Spleen (tissue), 11 donors: ENCODE results near the gene PACS2. TPM values are rescaled to one million over a fixed set of nuclear protein-coding genes. Genes with fewer than 3 reads are reported as not detected.

ENCODE experiments used
- DNase-seq: peaks from one replicate; pipeline ENCODE4 v3.0.0-alpha.2; 2020
- H3K27ac ChIP-seq, 8 donors: fragments of 200-600 bp; sonication (generic) in 7 of 8; 1 replicate in 4 of 8; 2 replicates in 4 of 8; pipeline versions ENCODE4 v1.5.0 to v1.8.0; 2016 to 2021; ENCODE audit warnings: inconsistent platforms in 4 of 8, mild to moderate bottlenecking in 4 of 8, moderate library complexity in 1 of 8
- H3K27me3 ChIP-seq, 7 donors: fragments of 200-600 bp; sonication (generic) in 6 of 7; replicated peaks in 1 of 7; 1 replicate in 4 of 7; 2 replicates in 3 of 7; pipeline versions ENCODE4 v1.5.0 to v1.8.0; 2016 to 2021; ENCODE audit warnings: inconsistent platforms in 3 of 7, mild to moderate bottlenecking in 1 of 7
- H3K36me3 ChIP-seq, 6 donors: fragments of 200-600 bp; sonication (generic) in 5 of 6; 1 replicate in 4 of 6; 2 replicates in 2 of 6; pipeline versions ENCODE4 v1.5.0 to v1.8.0; 2016 to 2021; ENCODE audit warnings: inconsistent platforms in 2 of 6
- H3K4me1 ChIP-seq, 6 donors: fragments of 200-600 bp; sonication (generic) in 5 of 6; 1 replicate in 3 of 6; 2 replicates in 3 of 6; pipeline versions ENCODE4 v1.5.0 to v1.8.0; 2016 to 2021; ENCODE audit warnings: inconsistent platforms in 3 of 6
- H3K4me3 ChIP-seq, 8 donors: fragments of 200-600 bp; sonication (generic) in 7 of 8; 1 replicate in 4 of 8; 2 replicates in 4 of 8; pipeline versions ENCODE4 v1.5.0 to v1.8.0; 2016 to 2021; ENCODE audit warnings: inconsistent platforms in 4 of 8, mild to moderate bottlenecking in 4 of 8, moderate library complexity in 2 of 8
- H3K9me3 ChIP-seq, 8 donors: fragments of 200-600 bp; sonication (generic) in 7 of 8; 1 replicate in 4 of 8; 2 replicates in 4 of 8; pipeline versions ENCODE4 v1.5.0 to v1.8.0; 2016 to 2021; ENCODE audit warnings: inconsistent platforms in 4 of 8
- POLR2A ChIP-seq, 3 donors: fragments of 450-650 bp; IDR thresholded peaks; one replicate each; pipeline ENCODE4 v1.5.1; 2017; ENCODE audit warnings: antibody characterized with exemption in 3 of 3, mild to moderate bottlenecking in 1 of 3
- POLR2AphosphoS5 ChIP-seq, 3 donors: sonication (generic); formaldehyde crosslinking; IDR thresholded peaks; one replicate each; pipeline ENCODE4 v1.5.1; 2017; ENCODE audit warnings: antibody characterized with exemption in 3 of 3
- WGBS, 5 donors: extraction: QIAGEN DNeasy Blood & Tissue Kit in 3 of 5; methylation state at CpG; one replicate each; pipeline versions ENCODE4 v1.1.5 to v1.1.7; 2013 to 2018; 5-methylcytosine and 5-hydroxymethylcytosine counted together
- intact Hi-C: fragments of 100-400 bp; cut with DNase I; formaldehyde crosslinking; loops from one replicate; pipeline ENCODE4 v1.15.0; 2023; ENCODE audit warnings: low total_unique reads
- polyA plus RNA-seq, 3 donors: library from polyadenylated mRNA; stranded (reverse); fragments of 200-250 nt; gene quantifications; one replicate each; pipeline ENCODE4 v1.2.1, GENCODE V29; 2013
- total RNA-seq, 7 donors: library from RNA; depleted of rRNA in 3 of 7; stranded (reverse); fragments of >200 nt in 3 of 7; fragmentation: NEBNext Ultra II Directional in 4 of 7; extraction: Animal tissue kit (Norgen Biotek cat#: 25700) in 4 of 7; gene quantifications; one replicate each; pipeline versions ENCODE4 v1.1.0 to v1.2.1, GENCODE V29; 2016 to 2021
- TF ChIP-seq, protein P1 (sequence below), 11 experiments: fragments of 200-600 bp in 7 of 11; fragments of 450-650 bp in 4 of 11; sonication (generic) in 4 of 11; IDR thresholded peaks in 8 of 11; conservative IDR thresholded peaks in 3 of 11; 1 replicate in 7 of 11; 2 replicates in 4 of 11; pipeline versions ENCODE4 v1.4.0 to v1.8.0; 2016 to 2021; ENCODE audit warnings: antibody characterized with exemption in 11 of 11, inconsistent platforms in 4 of 11, mild to moderate bottlenecking in 1 of 11
- donor health status: healthy with polysubstance abuse.
- donor health status: DM: no; HTN: no; CAD: no; lungs with moderate emphysema.
- donor health status: DM: no; HTN: no; CAD: no.
- donor health status: Bipolar disorder and iron deficiency.
- donor health status: healthy.
- donor health status: DM: no; HTN: no; CAD: no.
- donor health status: DM: yes; HTN: yes; CAD: no.

The PACS2 gene
- total and polyA plus RNA-seq, 10 donors = 32.2 to 148 (median 98.7) TPM

GRCh38 chr14:105439710-105440553, 125.4 kb downstream of the PACS2 start:
- peaks cover 0 to 40% (median 0%) of the 10 kb centered on the region in 6 donors for H3K4me1 ChIP-seq
- H3K36me3 ChIP-seq = peaks cover 0 to 59% (median 15%) of the 10 kb centered on the region in 6 donors
- intact Hi-C loops = no loop called here
- DNase-seq = no peak
- no peak overlapping the region for H3K4me3 ChIP-seq
- 91 to 94% (median 91%) methylated on average over 13 to 33 of the region's 33 CpGs for WGBS, 5 donors
- TF ChIP-seq, protein P1, sequence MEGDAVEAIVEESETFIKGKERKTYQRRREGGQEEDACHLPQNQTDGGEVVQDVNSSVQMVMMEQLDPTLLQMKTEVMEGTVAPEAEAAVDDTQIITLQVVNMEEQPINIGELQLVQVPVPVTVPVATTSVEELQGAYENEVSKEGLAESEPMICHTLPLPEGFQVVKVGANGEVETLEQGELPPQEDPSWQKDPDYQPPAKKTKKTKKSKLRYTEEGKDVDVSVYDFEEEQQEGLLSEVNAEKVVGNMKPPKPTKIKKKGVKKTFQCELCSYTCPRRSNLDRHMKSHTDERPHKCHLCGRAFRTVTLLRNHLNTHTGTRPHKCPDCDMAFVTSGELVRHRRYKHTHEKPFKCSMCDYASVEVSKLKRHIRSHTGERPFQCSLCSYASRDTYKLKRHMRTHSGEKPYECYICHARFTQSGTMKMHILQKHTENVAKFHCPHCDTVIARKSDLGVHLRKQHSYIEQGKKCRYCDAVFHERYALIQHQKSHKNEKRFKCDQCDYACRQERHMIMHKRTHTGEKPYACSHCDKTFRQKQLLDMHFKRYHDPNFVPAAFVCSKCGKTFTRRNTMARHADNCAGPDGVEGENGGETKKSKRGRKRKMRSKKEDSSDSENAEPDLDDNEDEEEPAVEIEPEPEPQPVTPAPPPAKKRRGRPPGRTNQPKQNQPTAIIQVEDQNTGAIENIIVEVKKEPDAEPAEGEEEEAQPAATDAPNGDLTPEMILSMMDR (IDR thresholded peaks at IDR 0.05 in 8 of 11, conservative IDR thresholded peaks at IDR 0.05 in 3 of 11) = no peak
- TF ChIP-seq POLR2A (IDR thresholded peaks at IDR 0.05) (no peak), POLR2AphosphoS5 (IDR thresholded peaks at IDR 0.05) (peak in 2 of 3 donors; percentile 12 to 52)
- no peaks in the 10 kb centered on the region for H3K9me3 ChIP-seq
- H3K27ac ChIP-seq = no peak overlapping the region
- H3K27me3 ChIP-seq = no peaks in the 10 kb centered on the region

GRCh38 chr14:105440554-105440900, 126.0 kb downstream of the PACS2 start:
- peaks cover 0 to 34% (median 0%) of the 10 kb centered on the region in 6 donors for H3K4me1 ChIP-seq
- intact Hi-C loops = no loop called here
- peaks cover 0 to 64% (median 15%) of the 10 kb centered on the region in 6 donors for H3K36me3 ChIP-seq
- no peak overlapping the region for H3K27ac ChIP-seq
- WGBS, 5 donors = 94 to 98% (median 96%) methylated on average over 9 to 15 of the region's 15 CpGs
- TF ChIP-seq POLR2A (IDR thresholded peaks at IDR 0.05) = no peak
- TF ChIP-seq, protein P1 (IDR thresholded peaks at IDR 0.05 in 8 of 11, conservative IDR thresholded peaks at IDR 0.05 in 3 of 11) = no peak
- TF ChIP-seq POLR2AphosphoS5 (IDR thresholded peaks at IDR 0.05) = no peak
- H3K4me3 ChIP-seq = no peak overlapping the region
- no peaks in the 10 kb centered on the region for H3K27me3 ChIP-seq
- no peak for DNase-seq
- no peaks in the 10 kb centered on the region for H3K9me3 ChIP-seq

DNA sequence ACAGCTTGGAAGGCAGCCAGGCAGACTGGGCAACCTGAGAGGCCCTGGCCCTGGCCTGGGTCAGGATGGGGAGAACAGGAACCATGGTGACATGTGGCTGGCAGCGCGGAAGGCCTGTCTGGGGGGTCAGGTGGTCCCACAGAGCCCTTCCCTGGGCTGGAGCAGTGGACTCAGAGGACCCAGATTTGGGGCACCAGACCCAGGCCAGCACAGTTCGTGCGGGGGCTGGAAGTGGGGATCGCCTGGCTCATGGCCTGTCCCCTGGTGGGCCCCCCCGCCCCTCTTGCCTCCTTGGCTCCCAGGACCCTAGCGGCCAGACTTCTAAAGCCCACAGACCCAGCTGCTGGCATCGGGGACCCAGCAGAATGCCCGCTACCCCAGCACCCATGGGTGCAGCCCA, 126.4 kb downstream of the PACS2 start:
- WGBS, 5 donors = 73 to 100% (median 94%) methylated on average over 4 to 9 of the region's 9 CpGs
- H3K27me3 ChIP-seq = no peaks in the 10 kb centered on the region
- H3K27ac ChIP-seq = no peak overlapping the region
- H3K9me3 ChIP-seq = no peaks in the 10 kb centered on the region
- intact Hi-C loops = no loop called here
- TF ChIP-seq POLR2AphosphoS5 (IDR thresholded peaks at IDR 0.05) = no peak
- TF ChIP-seq, protein P1 (IDR thresholded peaks at IDR 0.05 in 8 of 11, conservative IDR thresholded peaks at IDR 0.05 in 3 of 11) = no peak
- TF ChIP-seq POLR2A (IDR thresholded peaks at IDR 0.05) = no peak
- no peak for DNase-seq
- H3K4me1 ChIP-seq = peaks cover 0 to 29% (median 0%) of the 10 kb centered on the region in 6 donors
- H3K4me3 ChIP-seq = no peak overlapping the region
- H3K36me3 ChIP-seq = peaks cover 0 to 69% (median 15%) of the 10 kb centered on the region in 6 donors

DNA sequence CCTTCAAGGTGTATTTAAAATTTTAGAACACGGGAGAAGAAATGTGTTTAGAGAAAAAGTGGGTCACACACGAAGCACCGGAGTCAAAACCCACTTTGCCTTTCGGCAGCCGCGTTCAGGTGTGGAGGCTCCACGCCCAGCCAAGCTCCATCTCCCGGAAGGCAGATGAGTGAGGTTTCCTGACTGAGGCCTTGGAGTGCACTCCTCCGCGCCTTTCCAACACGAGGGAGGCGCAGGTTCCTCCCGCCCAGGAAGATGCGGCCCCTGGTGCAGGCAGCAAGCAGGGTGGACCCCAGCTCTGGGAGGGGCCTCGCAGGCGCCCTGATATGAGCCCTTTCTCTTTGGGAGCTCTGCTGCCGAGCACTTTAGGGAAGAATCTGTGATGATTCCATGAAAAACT, 127.6 kb downstream of the PACS2 start:
- intact Hi-C loops = no loop called here
- no peak overlapping the region for H3K27ac ChIP-seq
- no peak overlapping the region for H3K4me3 ChIP-seq
- no peaks in the 10 kb centered on the region for H3K9me3 ChIP-seq
- peaks cover 0 to 80% (median 15%) of the 10 kb centered on the region in 6 donors for H3K36me3 ChIP-seq
- H3K27me3 ChIP-seq = no peaks in the 10 kb centered on the region
- no peak for DNase-seq
- 77 to 79% (median 78%) methylated on average over 17 of the region's 17 CpGs for WGBS, 5 donors
- H3K4me1 ChIP-seq = peaks cover 0 to 18% (median 0%) of the 10 kb centered on the region in 6 donors
- TF ChIP-seq POLR2AphosphoS5 (IDR thresholded peaks at IDR 0.05) (no peak), POLR2A (IDR thresholded peaks at IDR 0.05) (no peak)
- TF ChIP-seq, protein P1 (IDR thresholded peaks at IDR 0.05 in 8 of 11, conservative IDR thresholded peaks at IDR 0.05 in 3 of 11) = no peak
